Measurements from ENCODE around the gene GBX2.

DNA sequence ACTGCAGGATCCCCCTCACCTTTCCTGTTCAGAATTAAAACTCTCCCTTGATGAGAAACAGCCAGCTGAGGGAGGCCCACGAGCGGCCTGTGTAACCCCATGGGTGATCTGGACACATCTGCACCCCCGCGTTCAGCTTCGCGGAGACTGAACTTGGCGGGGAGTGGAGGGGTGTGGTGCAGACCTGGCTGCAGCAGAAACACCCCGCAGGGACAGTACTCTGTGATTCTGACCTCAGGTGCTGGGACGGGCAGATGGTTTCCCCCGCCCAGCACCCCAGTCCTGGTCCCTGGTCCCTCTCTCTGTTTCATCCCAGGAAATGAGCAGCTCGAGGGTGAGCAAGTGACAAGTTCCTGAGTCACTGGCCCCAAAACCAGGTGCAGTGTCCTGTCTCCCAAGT, 41.2 kb downstream of the GBX2 start:
- no peak for TF ChIP-seq POLR2A (IDR thresholded peaks at IDR 0.05)
- TF ChIP-seq, protein P1, sequence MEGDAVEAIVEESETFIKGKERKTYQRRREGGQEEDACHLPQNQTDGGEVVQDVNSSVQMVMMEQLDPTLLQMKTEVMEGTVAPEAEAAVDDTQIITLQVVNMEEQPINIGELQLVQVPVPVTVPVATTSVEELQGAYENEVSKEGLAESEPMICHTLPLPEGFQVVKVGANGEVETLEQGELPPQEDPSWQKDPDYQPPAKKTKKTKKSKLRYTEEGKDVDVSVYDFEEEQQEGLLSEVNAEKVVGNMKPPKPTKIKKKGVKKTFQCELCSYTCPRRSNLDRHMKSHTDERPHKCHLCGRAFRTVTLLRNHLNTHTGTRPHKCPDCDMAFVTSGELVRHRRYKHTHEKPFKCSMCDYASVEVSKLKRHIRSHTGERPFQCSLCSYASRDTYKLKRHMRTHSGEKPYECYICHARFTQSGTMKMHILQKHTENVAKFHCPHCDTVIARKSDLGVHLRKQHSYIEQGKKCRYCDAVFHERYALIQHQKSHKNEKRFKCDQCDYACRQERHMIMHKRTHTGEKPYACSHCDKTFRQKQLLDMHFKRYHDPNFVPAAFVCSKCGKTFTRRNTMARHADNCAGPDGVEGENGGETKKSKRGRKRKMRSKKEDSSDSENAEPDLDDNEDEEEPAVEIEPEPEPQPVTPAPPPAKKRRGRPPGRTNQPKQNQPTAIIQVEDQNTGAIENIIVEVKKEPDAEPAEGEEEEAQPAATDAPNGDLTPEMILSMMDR (IDR thresholded peaks at IDR 0.05): no peak

Measured in esophagus squamous epithelium (tissue), 4 donors.